HG02610 (cell line): Measurements from ENCODE around the gene MED1.

Source experiments
- ATAC-seq: cut with Tn5 transposase; IDR thresholded peaks from one replicate; pipeline ENCODE4 v1.9.1; 2021; ENCODE audit warnings: mild to moderate bottlenecking, moderate library complexity; ENCODE audit not compliant: unreplicated experiment

MED1 gene

GRCh38 chr17:39365872-39366271 is 85.2 kb downstream of the MED1 start:
- ATAC-seq: no peak

- no peak for ATAC-seq
Observed at GRCh38 chr17:39365242-39365641, 85.8 kb downstream of the MED1 start.

DNA sequence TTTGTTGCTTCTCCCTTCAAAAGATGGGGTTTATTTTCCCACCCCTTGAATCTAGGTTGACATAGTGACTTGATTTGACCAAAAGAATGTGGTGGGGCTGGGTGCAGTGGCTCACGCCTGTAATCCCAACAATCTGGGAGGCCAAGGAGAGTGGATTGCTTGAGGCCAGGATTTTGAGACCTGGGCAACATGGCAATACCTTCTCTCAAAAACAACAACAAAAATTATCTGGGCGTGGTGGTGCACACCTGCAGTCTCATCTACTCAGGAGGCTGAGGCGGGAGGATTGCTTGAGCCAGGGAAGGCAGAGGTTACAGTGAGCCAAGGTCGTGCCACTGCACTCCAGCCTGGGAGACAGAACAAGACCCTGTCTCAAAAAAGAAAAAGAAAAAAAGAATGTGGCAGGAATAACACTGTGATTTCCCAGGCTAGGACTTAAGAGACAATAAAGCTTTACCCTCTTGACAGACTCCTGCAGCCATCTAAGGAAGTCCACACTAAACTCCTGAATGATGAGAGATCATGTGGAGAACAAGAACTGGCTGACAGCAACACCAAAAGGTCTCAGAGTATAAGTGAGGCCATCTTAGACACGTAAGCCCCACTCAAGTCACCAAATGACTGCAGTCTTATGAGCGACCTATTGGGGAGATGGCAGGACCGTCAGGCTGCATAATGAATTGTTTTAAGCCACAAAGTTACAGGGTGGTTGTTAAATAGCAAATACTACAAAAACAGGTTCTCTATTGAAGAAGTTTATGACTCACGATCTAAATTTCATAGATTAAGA is 86.6 kb downstream of the MED1 start:
- ATAC-seq: no peak

DNA sequence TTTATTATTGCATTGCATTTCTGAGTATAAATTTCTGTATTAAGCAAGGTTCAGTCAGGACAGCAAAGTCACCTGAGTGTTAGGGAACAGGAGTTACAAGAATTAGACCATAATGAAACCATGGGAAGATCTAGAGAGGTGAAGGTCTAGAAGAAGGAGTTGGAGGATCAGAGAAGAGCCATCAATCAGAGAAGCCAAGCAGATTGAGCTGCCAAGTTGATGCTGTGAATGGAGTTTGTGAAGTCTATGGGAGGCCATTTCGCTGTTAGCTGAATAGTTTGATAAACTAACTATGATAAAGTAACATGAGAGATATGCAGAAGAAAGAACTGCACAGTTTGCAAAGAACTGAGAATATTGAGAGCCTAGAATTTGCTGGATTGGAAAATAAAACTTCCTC is 90.0 kb downstream of the MED1 start:
- ATAC-seq: no peak

DNA sequence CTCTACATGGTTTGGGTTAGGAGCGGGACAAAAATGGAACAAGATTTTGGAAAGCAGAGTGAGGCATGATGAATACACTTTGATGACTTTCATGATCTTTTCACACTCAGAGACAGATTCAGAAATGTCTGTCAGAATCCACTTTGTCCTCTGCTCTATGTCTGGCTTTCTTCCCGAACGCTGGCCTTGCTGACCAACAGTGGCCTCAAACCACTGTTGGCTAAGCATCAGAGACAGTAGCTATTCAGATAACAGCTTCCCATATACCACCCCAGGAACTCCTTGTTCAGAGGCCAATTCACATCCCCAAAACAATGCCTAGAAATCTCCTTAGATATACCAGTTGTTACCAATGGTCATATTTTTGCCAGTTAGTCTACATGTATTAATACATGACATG is 90.5 kb downstream of the MED1 start:
- no peak for ATAC-seq

- ATAC-seq: no peak
Observed at GRCh38 chr17:39359994-39360393, 91.1 kb downstream of the MED1 start.

DNA sequence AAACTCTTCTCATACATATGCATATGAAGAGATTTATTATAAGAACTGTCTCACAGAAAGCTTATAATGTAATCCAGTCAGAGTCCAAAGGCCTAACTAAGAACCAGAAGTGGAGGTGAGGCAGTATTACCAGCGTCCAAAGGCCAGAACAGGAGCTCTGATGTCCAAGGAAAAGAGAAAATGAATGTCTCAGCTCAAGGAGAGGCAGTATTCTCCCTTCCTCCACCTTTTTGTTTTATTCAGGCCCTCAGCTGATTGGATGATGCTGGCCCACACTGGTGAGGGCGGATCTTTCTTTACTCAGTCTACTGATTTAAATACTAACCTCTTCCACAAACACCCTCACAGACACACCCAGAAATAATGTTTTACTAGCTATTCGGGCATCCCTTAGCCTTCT is 93.1 kb downstream of the MED1 start:
- ATAC-seq: no peak

GRCh38 chr17:39357488-39357887 is 93.6 kb downstream of the MED1 start:
- ATAC-seq: no peak
